Measurements from ENCODE around the gene SMIM44. TPM values are rescaled to one million over a fixed set of nuclear protein-coding genes. Genes with fewer than 3 reads are reported as not detected.

SMIM44 gene
- total RNA-seq, 1 donor from 2014 or later = not detected

DNA sequence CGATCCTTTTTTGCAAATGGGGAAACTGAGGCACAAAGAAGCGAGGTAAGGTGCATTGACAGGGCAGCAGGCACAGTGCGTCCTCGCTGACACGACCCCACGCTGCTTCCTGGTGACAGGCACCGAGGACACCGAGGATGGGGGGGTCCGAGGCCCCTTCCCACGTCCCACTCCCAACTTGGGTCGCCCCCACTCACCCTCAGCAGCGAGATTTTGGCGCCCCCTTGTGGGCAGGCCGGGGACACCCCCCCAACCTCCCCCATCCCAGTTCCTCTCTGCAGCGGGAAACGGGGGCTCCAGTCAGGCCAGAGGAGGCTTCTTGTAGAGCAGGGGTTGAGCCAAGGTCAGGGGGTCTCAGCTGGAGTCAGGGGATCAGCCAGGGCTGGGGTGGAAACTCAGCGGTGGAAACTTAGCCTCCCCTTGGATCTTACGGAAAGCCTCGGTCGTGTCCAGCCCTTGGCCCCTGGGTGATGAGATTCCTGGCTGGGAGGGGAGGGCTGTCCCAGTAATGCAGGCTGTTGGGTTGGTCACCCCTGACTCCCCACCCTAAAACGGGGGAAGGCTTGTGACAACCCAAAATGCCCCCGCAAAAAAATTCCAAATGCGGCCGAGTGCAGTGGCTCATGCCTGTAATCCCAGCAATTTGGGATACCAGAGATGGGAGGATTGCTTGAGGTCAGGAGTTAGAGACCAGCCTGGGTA is 11.1 kb downstream of the SMIM44 start:
- no peak overlapping the region for H3K27ac ChIP-seq
- peak; percentile 71 for ATAC-seq
- intact Hi-C loops (cut with DNase I) = loop anchor here (10.0 kb wide), 1 partner anchor 147 kb away; no protein-coding TSS in a partner anchor

DNA sequence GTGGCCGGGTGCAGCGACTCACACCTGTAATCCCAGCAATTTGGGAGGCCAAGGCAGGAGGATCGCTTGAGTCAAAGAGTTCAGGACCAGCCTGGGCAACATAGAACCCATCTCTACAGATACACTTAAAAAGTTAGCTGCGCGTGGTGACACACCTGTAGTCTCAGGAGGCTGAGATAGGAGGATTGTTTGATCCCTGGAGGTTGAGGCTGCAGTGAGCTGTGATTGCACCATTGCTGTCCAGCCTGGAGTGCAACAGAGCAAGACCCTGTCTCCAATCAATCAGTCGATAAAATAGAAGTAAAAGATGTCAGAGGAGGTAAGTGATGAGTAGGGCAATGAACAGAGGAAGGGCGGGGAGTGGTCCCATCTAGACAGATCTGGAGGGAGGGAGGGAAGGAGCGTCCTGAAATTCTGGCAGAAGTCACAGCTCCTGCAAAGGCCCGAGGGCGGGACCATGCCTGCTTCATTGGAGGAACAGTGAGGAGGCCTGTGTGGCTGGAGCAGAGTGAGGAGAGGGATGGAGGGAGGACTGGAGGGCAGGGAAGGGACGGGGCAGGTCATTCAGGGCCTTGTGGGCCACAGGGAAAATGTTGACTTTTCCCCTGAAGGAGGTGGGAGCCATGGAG is 12.6 kb downstream of the SMIM44 start:
- peaks cover 14% of the 10 kb centered on the region for H3K4me1 ChIP-seq
- H3K4me3 ChIP-seq = no peak overlapping the region
- TF ChIP-seq, protein P1, sequence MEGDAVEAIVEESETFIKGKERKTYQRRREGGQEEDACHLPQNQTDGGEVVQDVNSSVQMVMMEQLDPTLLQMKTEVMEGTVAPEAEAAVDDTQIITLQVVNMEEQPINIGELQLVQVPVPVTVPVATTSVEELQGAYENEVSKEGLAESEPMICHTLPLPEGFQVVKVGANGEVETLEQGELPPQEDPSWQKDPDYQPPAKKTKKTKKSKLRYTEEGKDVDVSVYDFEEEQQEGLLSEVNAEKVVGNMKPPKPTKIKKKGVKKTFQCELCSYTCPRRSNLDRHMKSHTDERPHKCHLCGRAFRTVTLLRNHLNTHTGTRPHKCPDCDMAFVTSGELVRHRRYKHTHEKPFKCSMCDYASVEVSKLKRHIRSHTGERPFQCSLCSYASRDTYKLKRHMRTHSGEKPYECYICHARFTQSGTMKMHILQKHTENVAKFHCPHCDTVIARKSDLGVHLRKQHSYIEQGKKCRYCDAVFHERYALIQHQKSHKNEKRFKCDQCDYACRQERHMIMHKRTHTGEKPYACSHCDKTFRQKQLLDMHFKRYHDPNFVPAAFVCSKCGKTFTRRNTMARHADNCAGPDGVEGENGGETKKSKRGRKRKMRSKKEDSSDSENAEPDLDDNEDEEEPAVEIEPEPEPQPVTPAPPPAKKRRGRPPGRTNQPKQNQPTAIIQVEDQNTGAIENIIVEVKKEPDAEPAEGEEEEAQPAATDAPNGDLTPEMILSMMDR (IDR thresholded peaks at IDR 0.05) = no peak
- DNase-seq (no peak), ATAC-seq (peak in 1 of 2 donors; percentile 1)
- no peaks in the 10 kb centered on the region for H3K27me3 ChIP-seq (ENCODE audit: low read depth)
- H3K36me3 ChIP-seq = no peaks in the 10 kb centered on the region
- no peak overlapping the region for H3K27ac ChIP-seq
- no peaks in the 10 kb centered on the region for H3K9me3 ChIP-seq
- intact Hi-C loops (cut with DNase I) = loop anchor here (10.0 kb wide), 1 partner anchor 146 kb away; no protein-coding TSS in a partner anchor

More for the DNA sequence above, 11.1 kb downstream of the SMIM44 start:
- H3K36me3 ChIP-seq = no peaks in the 10 kb centered on the region
- no peaks in the 10 kb centered on the region for H3K27me3 ChIP-seq (ENCODE audit: low read depth)
- no peak for DNase-seq
- TF ChIP-seq, protein P1 (IDR thresholded peaks at IDR 0.05) = peak; percentile 88
- H3K4me1 ChIP-seq = peaks cover 14% of the 10 kb centered on the region
- no peaks in the 10 kb centered on the region for H3K9me3 ChIP-seq
- no peak overlapping the region for H3K4me3 ChIP-seq

DNA sequence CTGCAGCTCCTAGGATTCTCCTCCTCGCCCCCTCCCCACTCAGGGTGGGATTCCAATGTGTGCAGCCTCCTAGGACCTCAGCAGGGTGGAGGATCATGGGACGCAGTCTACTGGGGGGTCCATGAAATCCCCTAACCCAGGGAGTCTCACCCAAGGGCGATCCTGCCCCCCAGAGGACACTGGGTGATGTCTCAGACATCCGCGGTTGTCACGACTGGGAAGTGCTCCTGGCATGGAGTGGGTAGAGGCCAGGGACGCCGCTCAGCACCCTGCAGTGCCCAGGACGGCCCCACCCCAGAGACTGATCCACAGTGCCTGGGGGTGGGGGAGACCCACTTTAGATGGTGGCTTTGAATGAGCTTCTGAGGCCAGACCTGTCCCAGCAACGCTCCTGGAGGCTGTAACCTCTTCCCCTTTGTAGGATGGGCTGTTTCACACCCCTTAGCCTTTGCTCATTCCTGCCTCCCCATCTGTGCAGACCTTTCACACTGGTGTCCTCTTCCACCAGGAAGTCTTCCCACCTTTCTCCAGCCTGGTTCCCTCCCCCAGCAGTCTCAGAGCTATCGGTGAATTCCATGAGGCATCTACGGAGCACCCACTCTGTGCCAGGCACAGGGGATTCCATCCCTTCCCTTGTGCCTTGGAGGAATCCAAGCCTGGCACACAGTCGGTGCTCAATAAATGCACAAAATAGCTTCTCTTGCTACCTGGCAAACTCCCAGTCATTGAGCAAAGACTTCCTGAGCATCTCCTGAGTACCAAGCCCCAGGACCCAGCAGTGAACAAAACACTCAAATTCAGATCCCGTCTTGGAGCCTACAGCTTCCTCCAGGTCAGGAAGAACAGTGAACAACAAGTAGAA is 13.4 kb downstream of the SMIM44 start:
- H3K27me3 ChIP-seq (ENCODE audit: low read depth) = no peaks in the 10 kb centered on the region
- H3K36me3 ChIP-seq = no peaks in the 10 kb centered on the region
- ATAC-seq = no peak
- no peaks in the 10 kb centered on the region for H3K9me3 ChIP-seq
- TF ChIP-seq, protein P1 (IDR thresholded peaks at IDR 0.05) = no peak
- intact Hi-C loops (cut with DNase I) = loop anchor here (10.0 kb wide), 1 partner anchor 145 kb away; no protein-coding TSS in a partner anchor
- H3K27ac ChIP-seq = no peak overlapping the region
- no peak for DNase-seq
- H3K4me3 ChIP-seq = no peak overlapping the region
- peaks cover 14% of the 10 kb centered on the region for H3K4me1 ChIP-seq

DNA sequence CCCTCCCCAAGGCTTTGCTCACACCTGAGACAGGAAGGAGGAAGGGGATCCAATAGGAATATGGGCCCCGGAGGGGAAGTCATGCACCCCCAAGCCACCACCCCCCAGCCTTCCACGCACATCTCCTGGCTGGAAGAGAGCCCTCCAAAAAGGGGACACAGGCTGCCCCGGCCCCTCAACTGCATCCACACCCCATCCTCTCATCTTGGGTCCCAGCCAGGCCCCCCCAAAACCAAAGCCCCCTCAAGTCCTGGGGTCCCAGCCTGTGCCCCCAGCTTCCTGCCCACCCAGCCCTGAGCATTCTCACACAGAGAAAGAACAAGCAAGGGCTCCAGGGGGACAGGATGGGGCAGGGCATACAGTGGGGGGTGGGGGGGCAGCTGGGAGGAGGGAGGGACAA is 15.0 kb downstream of the SMIM44 start:
- TF ChIP-seq, protein P1 (IDR thresholded peaks at IDR 0.05) = no peak
- H3K9me3 ChIP-seq = no peaks in the 10 kb centered on the region
- peaks cover 11% of the 10 kb centered on the region for H3K36me3 ChIP-seq
- H3K4me1 ChIP-seq = peaks cover 14% of the 10 kb centered on the region
- no peaks in the 10 kb centered on the region for H3K27me3 ChIP-seq (ENCODE audit: low read depth)
- H3K4me3 ChIP-seq = no peak overlapping the region
- no peak for ATAC-seq
- H3K27ac ChIP-seq = no peak overlapping the region
- DNase-seq = no peak
- intact Hi-C loops (cut with DNase I) = no loop called here

DNA sequence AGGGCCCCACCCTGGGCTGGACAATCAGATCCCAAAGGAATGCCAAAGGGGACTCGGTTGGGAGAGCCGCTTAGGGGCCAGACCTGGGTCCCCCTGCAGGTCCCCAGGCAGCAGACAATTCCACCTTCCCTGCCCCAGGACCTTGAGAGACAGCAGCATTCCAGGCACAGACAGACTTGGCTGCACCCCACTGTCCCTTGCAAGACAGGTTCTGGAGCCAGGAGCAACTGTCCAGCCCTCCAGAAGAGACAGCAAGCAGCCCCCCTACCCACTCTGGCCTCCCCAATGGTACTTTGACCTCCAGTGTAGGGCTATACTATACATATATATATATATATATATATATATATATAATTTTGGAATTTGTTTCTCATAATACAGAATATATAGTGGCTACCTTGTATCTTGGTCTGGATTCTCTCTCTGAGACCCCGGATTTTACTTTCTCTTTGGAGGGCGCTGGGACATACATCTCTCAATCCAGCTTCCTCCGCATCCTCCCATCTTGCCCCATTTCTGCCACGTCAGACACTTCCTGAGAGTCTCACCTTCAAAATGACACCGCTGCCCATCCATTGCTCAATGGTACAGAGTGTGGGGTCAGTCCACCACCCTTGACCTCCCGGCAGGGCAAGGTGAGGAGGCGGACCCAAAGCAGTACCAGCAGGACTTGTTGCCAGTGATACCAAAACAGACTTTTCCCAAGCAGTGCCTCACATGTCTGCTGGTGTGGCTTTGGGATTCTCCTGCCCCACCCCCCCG is 15.6 kb downstream of the SMIM44 start:
- ATAC-seq = no peak
- H3K4me3 ChIP-seq = no peak overlapping the region
- no peak for DNase-seq
- no peaks in the 10 kb centered on the region for H3K27me3 ChIP-seq (ENCODE audit: low read depth)
- intact Hi-C loops (cut with DNase I) = no loop called here
- TF ChIP-seq, protein P1 (IDR thresholded peaks at IDR 0.05) = no peak
- H3K27ac ChIP-seq = no peak overlapping the region
- peaks cover 14% of the 10 kb centered on the region for H3K4me1 ChIP-seq
- peaks cover 17% of the 10 kb centered on the region for H3K36me3 ChIP-seq
- H3K9me3 ChIP-seq = no peaks in the 10 kb centered on the region
